Measurements from ENCODE around the gene GBF1.

GBF1 gene

GRCh38 chr10:102429468-102429867 lies 184.1 kb downstream of the GBF1 start:
- DNase-seq: no peak

GRCh38 chr10:102431452-102432124 lies 186.3 kb downstream of the GBF1 start:
- no peak for DNase-seq

All from NCI-H774 (cell line).